ENCODE results near the gene NFS1. TPM values are rescaled to one million over a fixed set of nuclear protein-coding genes. Genes with fewer than 3 reads are reported as not detected.

NFS1 gene
- total and polyA plus RNA-seq, 12 donors: 29.5 to 69.0 (median 57.1) TPM

DNA sequence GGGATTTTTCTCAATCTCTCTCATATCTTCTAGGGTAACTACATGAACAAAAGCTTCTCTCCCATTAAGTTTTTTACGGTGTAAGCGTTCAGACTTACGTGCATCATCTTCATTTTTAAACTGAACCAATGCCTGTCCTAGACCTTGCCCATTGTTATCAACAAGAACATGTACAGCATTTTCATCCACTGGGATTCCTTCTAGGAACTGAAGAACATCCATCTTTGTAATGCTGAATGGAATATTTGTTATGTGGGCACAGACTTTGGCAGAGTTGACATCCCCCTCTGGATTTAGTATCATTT is 45.8 kb downstream of the NFS1 start:
- peaks cover 0 to 63% (median 47%) of the 10 kb centered on the region in 9 donors for H3K4me1 ChIP-seq
- WGBS, 2 donors: 98% methylated on average over 3 of the region's 3 CpGs
- no peak for ATAC-seq

DNA sequence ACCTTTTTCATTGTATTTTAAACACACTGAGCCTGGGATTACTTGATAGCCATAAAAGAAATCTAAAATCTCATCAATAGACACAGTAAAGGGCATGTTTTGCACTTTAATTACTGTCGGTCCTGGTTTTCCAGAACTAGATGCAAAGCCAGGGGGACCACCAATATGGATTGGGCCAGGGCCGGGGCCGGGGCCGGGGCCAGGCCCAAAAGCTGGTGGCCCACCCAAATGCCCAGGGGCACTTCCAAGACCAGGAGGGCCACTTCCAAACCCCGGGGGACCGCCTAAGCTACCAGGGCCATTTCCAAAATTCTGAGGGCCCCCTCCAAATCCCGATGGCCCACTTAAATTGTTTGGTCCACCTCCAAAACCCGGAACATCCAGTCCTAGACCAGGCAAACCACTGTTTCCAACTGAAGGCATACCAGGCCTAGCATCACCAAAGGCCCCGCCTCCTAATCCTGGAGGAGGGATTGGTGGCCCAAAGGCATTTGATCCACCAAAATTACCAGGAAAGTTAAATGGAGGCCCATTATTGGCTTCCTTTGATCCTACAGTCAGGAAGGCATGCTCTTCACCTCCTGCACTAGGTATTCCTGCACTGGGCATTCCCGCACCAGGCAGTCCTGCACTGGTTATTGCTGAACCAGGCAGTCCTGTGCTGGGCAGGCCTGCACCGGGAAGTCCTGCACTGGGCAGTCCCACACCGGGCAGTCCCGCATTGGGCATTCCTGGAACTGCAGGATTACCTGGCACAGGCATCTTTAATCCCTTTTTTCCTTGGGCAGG is 46.3 kb downstream of the NFS1 start:
- Histone ChIP-seq H3K27me3 (no peaks in the 10 kb centered on the region), H3K9me3 (no peaks in the 10 kb centered on the region), H3K36me3 (peaks cover 0 to 73% (median 18%) of the 10 kb centered on the region in 9 donors), H3K4me3 (no peak overlapping the region), H3K4me1 (peaks cover 0 to 59% (median 42%) of the 10 kb centered on the region in 9 donors), H3K27ac (no peak overlapping the region)
- intact Hi-C loops (cut with DNase I): no loop called here
- DNase-seq (no peak), ATAC-seq (peak in 3 of 8 donors; percentile 30 to 59 (median 37))
- 96 to 99% methylated on average over 13 of the region's 13 CpGs for WGBS, 2 donors
- TF ChIP-seq, protein P1, sequence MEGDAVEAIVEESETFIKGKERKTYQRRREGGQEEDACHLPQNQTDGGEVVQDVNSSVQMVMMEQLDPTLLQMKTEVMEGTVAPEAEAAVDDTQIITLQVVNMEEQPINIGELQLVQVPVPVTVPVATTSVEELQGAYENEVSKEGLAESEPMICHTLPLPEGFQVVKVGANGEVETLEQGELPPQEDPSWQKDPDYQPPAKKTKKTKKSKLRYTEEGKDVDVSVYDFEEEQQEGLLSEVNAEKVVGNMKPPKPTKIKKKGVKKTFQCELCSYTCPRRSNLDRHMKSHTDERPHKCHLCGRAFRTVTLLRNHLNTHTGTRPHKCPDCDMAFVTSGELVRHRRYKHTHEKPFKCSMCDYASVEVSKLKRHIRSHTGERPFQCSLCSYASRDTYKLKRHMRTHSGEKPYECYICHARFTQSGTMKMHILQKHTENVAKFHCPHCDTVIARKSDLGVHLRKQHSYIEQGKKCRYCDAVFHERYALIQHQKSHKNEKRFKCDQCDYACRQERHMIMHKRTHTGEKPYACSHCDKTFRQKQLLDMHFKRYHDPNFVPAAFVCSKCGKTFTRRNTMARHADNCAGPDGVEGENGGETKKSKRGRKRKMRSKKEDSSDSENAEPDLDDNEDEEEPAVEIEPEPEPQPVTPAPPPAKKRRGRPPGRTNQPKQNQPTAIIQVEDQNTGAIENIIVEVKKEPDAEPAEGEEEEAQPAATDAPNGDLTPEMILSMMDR (IDR thresholded peaks at IDR 0.05): no peak

More for the DNA sequence above, 45.8 kb downstream of the NFS1 start:
- TF ChIP-seq, protein P1 (IDR thresholded peaks at IDR 0.05): no peak
- H3K9me3 ChIP-seq: no peaks in the 10 kb centered on the region
- H3K4me3 ChIP-seq: no peak overlapping the region
- H3K36me3 ChIP-seq: peaks cover 0 to 74% (median 18%) of the 10 kb centered on the region in 9 donors
- no peak overlapping the region for H3K27ac ChIP-seq
- H3K27me3 ChIP-seq: no peaks in the 10 kb centered on the region
- DNase-seq: no peak
- intact Hi-C loops (cut with DNase I): no loop called here

DNA sequence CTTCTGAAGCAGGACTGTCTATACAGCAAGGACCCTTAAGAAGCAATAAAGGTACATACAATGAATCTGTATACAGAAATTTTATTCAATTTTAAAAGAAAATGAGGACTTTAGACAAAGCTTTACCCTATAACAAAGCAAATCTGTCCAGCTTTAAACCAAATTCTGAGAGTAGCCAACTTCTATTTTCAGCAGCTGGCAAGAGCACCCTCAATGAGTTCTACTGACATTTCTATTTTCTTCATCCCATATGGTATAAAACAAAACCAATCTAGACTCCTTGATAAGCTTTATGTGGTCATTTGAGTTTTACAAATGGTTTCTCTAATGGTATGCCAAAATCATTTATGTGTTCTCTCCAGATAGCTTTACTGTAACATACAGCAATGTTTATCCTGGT is 47.2 kb downstream of the NFS1 start:
- TF ChIP-seq, protein P1 (IDR thresholded peaks at IDR 0.05): no peak
- Histone ChIP-seq H3K27ac (no peak overlapping the region), H3K4me1 (peaks cover 0 to 50% (median 33%) of the 10 kb centered on the region in 9 donors), H3K4me3 (no peak overlapping the region), H3K36me3 (peaks cover 0 to 64% (median 18%) of the 10 kb centered on the region in 9 donors), H3K9me3 (no peaks in the 10 kb centered on the region), H3K27me3 (no peaks in the 10 kb centered on the region)
- DNase-seq (no peak), ATAC-seq (no peak)
- intact Hi-C loops (cut with DNase I): no loop called here

DNA sequence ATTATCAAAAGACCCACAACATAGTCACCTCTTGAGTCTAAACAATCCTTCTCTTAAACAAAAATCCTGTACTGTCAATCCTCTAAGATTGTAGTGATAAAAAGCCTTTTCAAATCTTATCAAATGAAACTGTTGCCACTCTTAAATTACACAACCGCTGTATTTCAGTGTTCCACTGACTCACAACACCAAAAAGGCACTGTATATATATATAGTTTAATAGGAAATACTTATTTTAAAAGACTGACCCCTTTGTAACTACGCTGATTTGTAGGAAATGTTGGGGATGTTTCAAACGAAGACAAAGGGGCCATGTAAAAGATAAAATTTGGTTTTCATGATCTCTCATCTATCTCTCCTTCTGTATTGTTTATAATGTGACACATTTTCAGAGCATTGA is 48.5 kb downstream of the NFS1 start:
- peaks cover 0 to 49% (median 32%) of the 10 kb centered on the region in 9 donors for H3K4me1 ChIP-seq
- intact Hi-C loops (cut with DNase I): no loop called here
- WGBS, 2 donors: 78 to 81% methylated on average over 3 of the region's 3 CpGs
- H3K27me3 ChIP-seq: no peaks in the 10 kb centered on the region
- ATAC-seq (no peak), DNase-seq (no peak)
- peaks cover 0 to 52% (median 18%) of the 10 kb centered on the region in 9 donors for H3K36me3 ChIP-seq
- H3K9me3 ChIP-seq: no peaks in the 10 kb centered on the region
- TF ChIP-seq, protein P1 (IDR thresholded peaks at IDR 0.05): no peak
- H3K27ac ChIP-seq: no peak overlapping the region
- no peak overlapping the region for H3K4me3 ChIP-seq
